Neural cell (in vitro differentiated cells): ENCODE data around the gene EML6. TPM values are rescaled to one million over a fixed set of nuclear protein-coding genes. Genes with fewer than 3 reads are reported as not detected.
A peak's percentile ranks its signal among the peaks of the same experiment; 100 is the strongest.

Experiments used
- H2AFZ ChIP-seq: fragments of 200-600, 300-800 bp; sonication (generic), shearing (Covaris generic); 2 replicates; pipeline ENCODE4 v1.6.0; 2014; ENCODE audit warnings: low read depth, mild to moderate bottlenecking, antibody characterized with exemption, low read length, moderate library complexity
- H3F3A ChIP-seq: fragments of 200-600 bp; shearing (Covaris generic); 2 replicates; pipeline ENCODE4 v1.6.1; 2016; ENCODE audit warnings: mild to moderate bottlenecking, moderate library complexity, mixed read lengths, antibody characterized with exemption, low read length; ENCODE audit not compliant: insufficient read depth, poor library complexity, severe bottlenecking
- H3K27ac ChIP-seq: fragments of 200-600, 300-800 bp; sonication (generic), shearing (Covaris generic); 2 replicates; pipeline ENCODE4 v1.5.1; 2014; ENCODE audit warnings: mild to moderate bottlenecking, low read length, moderate library complexity
- H3K27me3 ChIP-seq: fragments of 300-800, 200-600 bp; sonication (generic), shearing (Covaris generic); 2 replicates; pipeline ENCODE4 v1.6.0; 2014; ENCODE audit warnings: mild to moderate bottlenecking, low read depth, low read length, moderate library complexity; ENCODE audit not compliant: insufficient read depth
- H3K36me3 ChIP-seq: fragments of 300-800, 200-600 bp; sonication (generic), shearing (Covaris generic); 2 replicates; pipeline ENCODE4 v1.5.1; 2014; ENCODE audit warnings: mild to moderate bottlenecking, antibody characterized with exemption, low read length, moderate library complexity; ENCODE audit not compliant: insufficient read depth
- H3K4me2 ChIP-seq: fragments of 300-800, 200-600 bp; sonication (generic), shearing (Covaris generic); 2 replicates; pipeline ENCODE4 v1.6.0; 2014; ENCODE audit warnings: mild to moderate bottlenecking, low read length
- H3K4me3 ChIP-seq: fragments of 300-800, 200-600 bp; sonication (generic), shearing (Covaris generic); 2 replicates; pipeline ENCODE4 v1.5.1; 2014; ENCODE audit warnings: mild to moderate bottlenecking, low read length, moderate library complexity
- H3K79me2 ChIP-seq: fragments of 200-600 bp; shearing (Covaris generic); replicated peaks from 2 replicates; pipeline ENCODE4 v1.6.0; 2014; ENCODE audit warnings: mild to moderate bottlenecking, low read length, moderate library complexity; ENCODE audit not compliant: insufficient read depth
- H3K9ac ChIP-seq: fragments of 300-800, 200-600 bp; sonication (generic), shearing (Covaris generic); 2 replicates; pipeline ENCODE4 v1.6.1; 2016; ENCODE audit warnings: mild to moderate bottlenecking, low read length, mixed read lengths
- H3K9me2 ChIP-seq: fragments of 200-600 bp; shearing (Covaris generic); 2 replicates; pipeline ENCODE4 v1.6.1; 2016; ENCODE audit warnings: mild to moderate bottlenecking, low read length, mixed read lengths; ENCODE audit not compliant: insufficient read depth
- H3K9me3 ChIP-seq: fragments of 200-600, 300-800 bp; sonication (generic), shearing (Covaris generic); 2 replicates; pipeline ENCODE4 v1.6.1; 2016; ENCODE audit warnings: mild to moderate bottlenecking, mixed run types, low read length, moderate library complexity, mixed read lengths
- H4K20me1 ChIP-seq: fragments of 200-600 bp; shearing (Covaris generic); 2 replicates; pipeline ENCODE4 v1.6.1; 2016; ENCODE audit warnings: mild to moderate bottlenecking, mixed run types; ENCODE audit not compliant: insufficient read depth
- CTCF ChIP-seq: fragments of 450-650 bp; IDR thresholded peaks from 2 replicates; pipeline ENCODE4 v1.5.1; 2014; ENCODE audit warnings: antibody characterized with exemption, mild to moderate bottlenecking, moderate library complexity; ENCODE audit not compliant: poor library complexity, severe bottlenecking
- EP300 ChIP-seq: fragments of 450-650 bp; conservative IDR thresholded peaks from 2 replicates; pipeline ENCODE4 v1.6.1; 2014; ENCODE audit warnings: antibody characterized with exemption, mild to moderate bottlenecking, moderate library complexity; ENCODE audit not compliant: poor library complexity, severe bottlenecking
- EZH2 ChIP-seq: fragments of 200-600, 300-800 bp; shearing (Covaris generic), sonication (generic); IDR thresholded peaks from 2 replicates; pipeline ENCODE4 v1.6.1; 2014; ENCODE audit warnings: antibody characterized with exemption, low read length, borderline replicate concordance, mild to moderate bottlenecking; ENCODE audit not compliant: insufficient read depth, poor library complexity, severe bottlenecking
- MXI1 ChIP-seq: fragments of 450-650 bp; conservative IDR thresholded peaks from 2 replicates; pipeline ENCODE4 v1.6.1; 2014; ENCODE audit warnings: antibody characterized with exemption, mild to moderate bottlenecking; ENCODE audit not compliant: poor library complexity, severe bottlenecking
- POLR2AphosphoS5 ChIP-seq: IDR thresholded peaks from 2 replicates; pipeline ENCODE4 v1.6.1; 2012
- RAD21 ChIP-seq: fragments of 450-650 bp; conservative IDR thresholded peaks from 2 replicates; pipeline ENCODE4 v1.6.1; 2014; ENCODE audit warnings: antibody characterized with exemption, mild to moderate bottlenecking, moderate library complexity
- REST ChIP-seq: IDR thresholded peaks from 2 replicates; pipeline ENCODE4 v1.6.1; 2012; ENCODE audit warnings: borderline replicate concordance
- SMC3 ChIP-seq: fragments of 450-650 bp; conservative IDR thresholded peaks from 2 replicates; pipeline ENCODE4 v1.6.1; 2014; ENCODE audit warnings: antibody characterized with exemption, mild to moderate bottlenecking, moderate library complexity; ENCODE audit not compliant: poor library complexity
- TAF1 ChIP-seq: IDR thresholded peaks from 2 replicates; pipeline ENCODE4 v1.6.1; 2012; ENCODE audit warnings: low read depth
- polyA plus RNA-seq: library from polyadenylated mRNA; depleted of rRNA; stranded (reverse); fragments of >200 nt; gene quantifications from 2 replicates; pipeline ENCODE4 v1.2.3, GENCODE V29; 2014

Gene EML6
- polyA plus RNA-seq, 1 donor from 2014 or later: 13.4 TPM

DNA sequence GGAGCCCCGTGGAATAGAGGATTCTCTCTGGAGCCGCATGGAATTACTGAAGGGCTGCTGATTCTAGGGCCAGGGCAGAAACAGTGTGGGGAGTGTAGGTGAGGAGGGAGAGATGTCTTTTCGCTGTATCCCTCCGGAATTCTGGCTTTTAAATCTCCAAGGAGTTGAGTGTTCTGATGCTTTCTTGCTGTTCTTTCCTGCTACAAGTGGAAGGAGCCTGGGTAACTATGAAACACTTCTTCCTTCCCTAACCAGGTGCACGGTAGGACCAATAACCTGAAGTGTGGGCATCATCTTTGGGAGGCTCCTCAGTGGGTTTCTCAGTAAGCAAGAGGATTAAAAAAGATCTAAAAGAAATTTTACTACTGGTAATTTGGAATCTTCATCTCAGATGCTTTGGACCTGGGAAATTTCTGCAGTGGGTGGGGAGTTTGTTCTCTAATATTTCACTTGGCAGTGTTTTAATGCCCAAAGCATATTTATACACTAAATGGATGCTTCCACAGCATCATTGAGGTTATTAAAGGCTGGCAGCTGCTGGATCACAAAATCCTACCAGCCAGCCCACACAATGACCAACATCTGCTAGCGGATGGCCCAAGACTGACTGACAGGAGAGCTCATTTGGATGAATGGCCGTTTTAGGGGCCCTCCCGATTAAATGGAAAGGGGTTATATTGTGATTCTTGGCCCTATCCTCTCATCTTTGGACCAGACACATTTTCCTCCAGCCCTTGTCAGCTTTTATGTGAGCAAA is 2.1 kb downstream of the EML6 start:
- Histone ChIP-seq H3K4me2 (peak overlapping the region; percentile 47), H3K27me3 (peaks cover 5% of the 10 kb centered on the region), H4K20me1 (no peaks in the 10 kb centered on the region), H3F3A (peaks cover 3% of the 10 kb centered on the region), H3K36me3 (no peaks in the 10 kb centered on the region), H3K4me3 (peak overlapping the region; percentile 91), H3K9me3 (no peaks in the 10 kb centered on the region), H3K9ac (peak overlapping the region; percentile 70), H2AFZ (no peak overlapping the region), H3K27ac (no peak overlapping the region), H3K79me2 (no peaks in the 10 kb centered on the region), H3K9me2 (no peaks in the 10 kb centered on the region)
- no peak for TF ChIP-seq EP300
- no peak for TF ChIP-seq RAD21
- TF ChIP-seq TAF1: no peak
- TF ChIP-seq MXI1: no peak

- no peaks in the 10 kb centered on the region for H3K9me2 ChIP-seq
- no peak overlapping the region for H3K9ac ChIP-seq
- H3K79me2 ChIP-seq: no peaks in the 10 kb centered on the region
- peak overlapping the region; percentile 91 for H3K4me3 ChIP-seq
- no peaks in the 10 kb centered on the region for H3K9me3 ChIP-seq
- H3K4me2 ChIP-seq: no peak overlapping the region
- H3K36me3 ChIP-seq: no peaks in the 10 kb centered on the region
- H3K27ac ChIP-seq: no peak overlapping the region
- peaks cover 5% of the 10 kb centered on the region for H3K27me3 ChIP-seq
- H3F3A ChIP-seq: peaks cover 3% of the 10 kb centered on the region
- H4K20me1 ChIP-seq: no peaks in the 10 kb centered on the region
- no peak for TF ChIP-seq EP300
- H2AFZ ChIP-seq: no peak overlapping the region
These were observed 3.0 kb downstream of the EML6 start for GRCh38 chr2:54726431-54726830.

DNA sequence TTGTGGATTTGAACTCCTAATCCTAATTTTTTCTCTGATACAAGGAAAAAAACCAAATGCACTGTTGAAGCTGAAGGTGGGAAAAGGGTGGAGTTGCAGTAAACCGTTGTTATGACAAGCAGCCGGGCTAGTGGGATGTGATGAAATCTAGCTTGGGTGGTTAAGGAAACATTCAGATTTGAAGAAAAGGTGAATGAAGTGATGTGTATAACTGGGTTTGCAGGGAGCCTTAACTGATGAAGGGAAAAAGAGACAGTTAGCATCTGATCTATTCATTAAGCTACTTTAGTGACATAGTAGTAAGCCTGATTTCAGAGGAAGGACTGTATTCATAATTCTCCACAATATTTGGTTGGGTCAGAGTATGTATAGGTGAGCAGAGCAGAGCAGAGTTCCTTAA is 3.5 kb downstream of the EML6 start:
- TF ChIP-seq CTCF (no peak), EZH2 (no peak)
- H3K27me3 ChIP-seq: peaks cover 5% of the 10 kb centered on the region
- H3F3A ChIP-seq: peaks cover 3% of the 10 kb centered on the region
- H3K4me2 ChIP-seq: no peak overlapping the region
- no peaks in the 10 kb centered on the region for H3K36me3 ChIP-seq
- no peaks in the 10 kb centered on the region for H3K79me2 ChIP-seq
- no peak overlapping the region for H3K9ac ChIP-seq
- no peak overlapping the region for H3K27ac ChIP-seq
- H3K4me3 ChIP-seq: peak overlapping the region; percentile 91
- H3K9me3 ChIP-seq: no peaks in the 10 kb centered on the region
- no peaks in the 10 kb centered on the region for H4K20me1 ChIP-seq
- no peak overlapping the region for H2AFZ ChIP-seq
- H3K9me2 ChIP-seq: no peaks in the 10 kb centered on the region

DNA sequence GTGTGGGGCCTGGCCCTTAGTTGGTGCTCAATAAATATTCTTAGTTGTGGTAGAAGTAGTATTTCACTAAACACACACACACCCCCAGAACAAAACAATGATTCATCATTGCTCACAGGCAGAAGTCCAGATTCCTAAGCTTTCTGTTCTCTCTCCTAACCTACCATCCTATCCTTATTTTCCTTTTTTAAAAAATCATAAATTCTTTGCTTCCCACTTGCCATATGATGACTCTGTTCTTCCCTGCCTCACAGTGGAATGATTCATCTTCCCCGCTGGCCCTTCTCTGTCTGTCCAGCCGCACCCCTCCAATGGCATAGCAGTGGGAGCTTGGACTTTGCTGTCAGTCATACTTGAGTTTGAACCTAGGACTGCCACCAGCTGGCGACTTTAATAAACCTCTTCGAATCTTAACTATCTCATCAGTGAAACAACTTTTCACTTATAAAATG is 5.2 kb downstream of the EML6 start:
- Histone ChIP-seq H3K27me3 (peaks cover 5% of the 10 kb centered on the region), H3K9me3 (no peaks in the 10 kb centered on the region), H3K4me2 (no peak overlapping the region), H3K9me2 (no peaks in the 10 kb centered on the region), H3K9ac (no peak overlapping the region), H4K20me1 (no peaks in the 10 kb centered on the region), H3K4me3 (no peak overlapping the region), H3F3A (peaks cover 3% of the 10 kb centered on the region), H3K27ac (no peak overlapping the region), H3K79me2 (no peaks in the 10 kb centered on the region), H2AFZ (no peak overlapping the region), H3K36me3 (no peaks in the 10 kb centered on the region)
- no peak for TF ChIP-seq MXI1
- TF ChIP-seq EZH2: no peak
- no peak for TF ChIP-seq POLR2AphosphoS5
- no peak for TF ChIP-seq SMC3
- no peak for TF ChIP-seq EP300
- no peak for TF ChIP-seq RAD21
- no peak for TF ChIP-seq TAF1
- no peak for TF ChIP-seq REST
- no peak for TF ChIP-seq CTCF
